SH-SY5Y (cell line): Measurements from ENCODE around the gene TBC1D16.

Experiments used
- GATA2 ChIP-seq: IDR thresholded peaks from 2 replicates; pipeline ENCODE4 v1.6.1; 2011; ENCODE audit warnings: mild to moderate bottlenecking, low read depth, low read length
- GATA3 ChIP-seq: IDR thresholded peaks from 2 replicates; pipeline ENCODE4 v1.6.1; 2011; ENCODE audit warnings: low read depth, mild to moderate bottlenecking, low read length, moderate library complexity

- TF ChIP-seq GATA3 (no peak), GATA2 (no peak)
These were observed 60.1 kb downstream of the TBC1D16 start for GRCh38 chr17:79975498-79976134.
